ENCODE data around the gene SLC49A4. TPM values are rescaled to one million over a fixed set of nuclear protein-coding genes. Genes with fewer than 3 reads are reported as not detected.

Gene SLC49A4
- total and polyA plus RNA-seq, 2 of the 8 experiments (the other 6 are each of a cell fraction or from before 2014, with no cell fraction given): 9.5 to 10.2 TPM

DNA sequence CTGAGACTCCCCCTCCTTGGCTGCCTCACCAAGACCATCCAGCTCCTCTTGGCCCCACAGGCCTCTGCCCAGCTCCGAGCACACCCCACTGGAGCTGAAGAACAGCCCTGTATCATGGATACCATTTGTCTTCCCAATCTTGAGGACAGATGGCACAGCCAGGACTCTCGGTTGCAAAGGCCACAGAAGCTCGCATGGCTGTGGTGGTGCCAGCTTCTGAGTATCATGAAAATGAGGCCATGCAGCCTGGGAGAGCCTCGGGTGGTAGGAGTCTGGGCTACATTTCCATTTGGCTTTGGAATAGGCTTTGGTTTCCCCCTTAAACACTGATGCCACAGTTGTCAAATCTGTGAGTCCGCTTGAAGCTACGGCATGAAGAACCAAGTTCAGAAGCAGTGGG, 126.1 kb downstream of the SLC49A4 start:
- FAIRE-seq: no peak

More for the DNA sequence above, 126.1 kb downstream of the SLC49A4 start:
- no peaks in the 10 kb centered on the region for H3K9me3 ChIP-seq (ENCODE audit: insufficient read depth in 2 of 2, low read depth in 1 of 2, low read length in 1 of 2)
- H4K20me1 ChIP-seq (replicated peaks in 1 of 2; ENCODE audit: control insufficient read depth in 1 of 2, insufficient read depth in 2 of 2, low read length in 2 of 2): no peaks in the 10 kb centered on the region
- no peak overlapping the region for H3K23ac ChIP-seq (ENCODE audit: insufficient read length)
- H3K4me3 ChIP-seq (ENCODE audit: extremely low read depth in 1 of 4, insufficient read depth in 2 of 4, low read depth in 3 of 4, low read length in 4 of 4): no peak overlapping the region
- peaks cover 6% of the 10 kb centered on the region; the same call in 1 of the 2 replicates for H3K23me2 ChIP-seq (ENCODE audit: low read depth, low read length)
- no peak overlapping the region for H4K5ac ChIP-seq (ENCODE audit: insufficient read length, low read depth, low read length)
- H3K27ac ChIP-seq (ENCODE audit: low read depth, low read length): no peak overlapping the region
- H2BK120ac ChIP-seq (replicated peaks; ENCODE audit: low read depth, low read length): no peak overlapping the region
- no peak overlapping the region for H2BK20ac ChIP-seq (ENCODE audit: low read length)
- CTCF ChIA-PET (ENCODE audit: partially characterized antibody): interaction anchor here (0.8 to 6.4 kb wide), 14 partner anchors 13 to 208 kb away, joined by 3 to 57 read pairs (median 5); no protein-coding TSS in a partner anchor
- no peak overlapping the region for H2BK12ac ChIP-seq (ENCODE audit: low read depth, low read length)
- POLR2A ChIA-PET (ENCODE audit: partially characterized antibody): interaction anchor here (0.7 to 1.6 kb wide), 3 partner anchors 16 to 106 kb away, joined by 3 to 4 read pairs (median 3); partner anchors contain the start of gene SEMA5B
- no peak for TF ChIP-seq RAD21 (IDR thresholded peaks at IDR 0.05 in 1 of 2, conservative IDR thresholded peaks at IDR 0.05 in 1 of 2; ENCODE audit: low read depth in 2 of 2, low read length in 2 of 2)
- no peak overlapping the region for H3K56ac ChIP-seq (replicated peaks; ENCODE audit: insufficient read length, low read depth, low read length)
- no peak overlapping the region for H3K14ac ChIP-seq (ENCODE audit: insufficient read length)
- peak overlapping the region in 1 of 2 experiments; percentile 80; a peak in 1 of 4 replicates for H3K4me2 ChIP-seq (ENCODE audit: insufficient read depth in 1 of 2, low read depth in 2 of 2, low read length in 2 of 2)
- no peaks in the 10 kb centered on the region; a peak in 1 of 8 replicates for H3K36me3 ChIP-seq (ENCODE audit: control insufficient read depth in 2 of 4, insufficient read depth in 4 of 4, low read length in 3 of 4)
- H3K79me1 ChIP-seq (ENCODE audit: low read depth, low read length): no peaks in the 10 kb centered on the region
- no peak overlapping the region for H3K18ac ChIP-seq (ENCODE audit: extremely low read depth, low read length)
- H2AK5ac ChIP-seq (ENCODE audit: low read depth, low read length): no peak overlapping the region
- H3K27me3 ChIP-seq (replicated peaks in 1 of 4; ENCODE audit: control insufficient read depth in 3 of 4, extremely low read depth in 1 of 4, insufficient read depth in 3 of 4, low read length in 3 of 4): peaks cover 0 to 24% (median 17%) of the 10 kb centered on the region in 4 experiments; a peak in 5 of 7 replicates
- no peak overlapping the region for H2BK15ac ChIP-seq (ENCODE audit: low read length)
- H3K4me1 ChIP-seq (replicated peaks in 1 of 4; ENCODE audit: control insufficient read depth in 3 of 4, insufficient read depth in 4 of 4, low read length in 3 of 4): peaks cover 0 to 3% (median 2%) of the 10 kb centered on the region in 4 experiments; a peak in 4 of 7 replicates
- no peak for DNase-seq (ENCODE audit: low read depth in 1 of 2, low spot score in 2 of 2)
- no peak overlapping the region for H4K91ac ChIP-seq (replicated peaks; ENCODE audit: insufficient read length, low read length)
- no peaks in the 10 kb centered on the region for H3K79me2 ChIP-seq (ENCODE audit: control insufficient read depth in 1 of 2, insufficient read depth in 2 of 2, low read length in 2 of 2)
- no peak overlapping the region for H3K4ac ChIP-seq (replicated peaks; ENCODE audit: insufficient read length, low read depth, low read length)
- WGBS, 2 experiments (ENCODE audit: extremely low coverage in 1 of 2, insufficient coverage in 1 of 2, insufficient read length in 1 of 2, insufficient replicate concordance in 2 of 2, low coverage in 1 of 2, low lambda C conversion rate in 2 of 2, missing lambda C conversion rate in 1 of 2): 83% methylated on average over 6 of the region's 6 CpGs; no CpG with 5 or more reads in 1 of the 2 experiments
- no peak overlapping the region for H2BK5ac ChIP-seq (ENCODE audit: low read depth, low read length)
- no peak overlapping the region for H4K8ac ChIP-seq (ENCODE audit: extremely low read depth, insufficient read depth, low read length)
- no peak overlapping the region for H3K9ac ChIP-seq (replicated peaks in 1 of 4; ENCODE audit: extremely low read depth in 1 of 4, low read depth in 3 of 4, low read length in 3 of 4)
- H2AFZ ChIP-seq (ENCODE audit: low read length): no peak overlapping the region

Data from H1 (cell line).